Panc1 (cell line): Measurements from ENCODE around the gene SLC31A2. TPM values are rescaled to one million over a fixed set of nuclear protein-coding genes. Genes with fewer than 3 reads are reported as not detected.

Source experiments
- ATAC-seq: fragments of 200-7000 bp; cut with Tn5 transposase; 2 replicates; pipeline ENCODE4 v1.9.1; 2020; ENCODE audit warnings: mild to moderate bottlenecking, moderate library complexity
- BruUV-seq: library from RNA; stranded (reverse); fragments of 400-500 nt; replicated peaks from 2 replicates; lab custom pipeline; 2021; lab: Mats Ljungman, UMichigan
- CTCF ChIA-PET: fragments of 300-600 bp; sonication (Branson Sonifier 250); formaldehyde crosslinking; loops from one replicate; lab custom pipeline; 2022; ENCODE audit warnings: antibody characterized with exemption; lab: Charles Lee
- POLR2A ChIA-PET: fragments of 300-600 bp; sonication (Branson Sonifier 250); formaldehyde crosslinking; loops from one replicate; lab custom pipeline; 2022; ENCODE audit warnings: antibody characterized with exemption; lab: Charles Lee
- DNase-seq: peaks from one replicate; pipeline ENCODE4 v3.0.0-alpha.2; 2010; ENCODE audit warnings: low read depth, low spot score
- H3K27ac ChIP-seq: 2 replicates; pipeline ENCODE4 v1.5.1; 2011; ENCODE audit warnings: mild to moderate bottlenecking, low read length, inconsistent platforms
- H3K27me3 ChIP-seq: fragments of 200-500 bp; sonication (Bioruptor generic); 2 replicates; pipeline ENCODE4 v1.6.0; 2014; ENCODE audit warnings: low read length, inconsistent platforms; ENCODE audit not compliant: control insufficient read depth, insufficient read depth
- H3K36me3 ChIP-seq: fragments of 200-500 bp; sonication (Bioruptor generic); 2 replicates; pipeline ENCODE4 v1.5.1; 2014; ENCODE audit warnings: inconsistent platforms, mild to moderate bottlenecking, low read length, moderate library complexity; ENCODE audit not compliant: control insufficient read depth, insufficient read depth
- H3K4me1 ChIP-seq: 2 replicates; pipeline ENCODE4 v1.5.1; 2011; ENCODE audit warnings: inconsistent platforms, mild to moderate bottlenecking, low read length, moderate library complexity; ENCODE audit not compliant: control insufficient read depth, insufficient read depth
- H3K4me3 ChIP-seq, 2 experiments: 2 replicates each; pipeline ENCODE4 v1.5.1; 2011 to 2012; ENCODE audit warnings: low read depth in 2 of 2, low read length in 2 of 2, mild to moderate bottlenecking in 2 of 2, inconsistent platforms in 1 of 2, moderate library complexity in 1 of 2
- H3K9me3 ChIP-seq: fragments of 200-500 bp; sonication (Bioruptor generic); 2 replicates; pipeline ENCODE4 v1.5.1; 2014; ENCODE audit warnings: low read depth, mild to moderate bottlenecking, inconsistent platforms, low read length, moderate library complexity; ENCODE audit not compliant: control insufficient read depth, insufficient read depth
- POLR2AphosphoS5 ChIP-seq: IDR thresholded peaks from 2 replicates; pipeline ENCODE4 v1.6.1; 2012; ENCODE audit warnings: mild to moderate bottlenecking, low read depth, low read length, moderate library complexity
- SIN3A ChIP-seq: IDR thresholded peaks from 2 replicates; pipeline ENCODE4 v1.6.1; 2012; ENCODE audit warnings: low read depth, mild to moderate bottlenecking, low read length, moderate library complexity, borderline replicate concordance; ENCODE audit not compliant: insufficient read depth
- TCF7L2 ChIP-seq: IDR thresholded peaks from 2 replicates; pipeline ENCODE4 v1.6.1; 2011; ENCODE audit warnings: mild to moderate bottlenecking, low read depth, low read length, inconsistent platforms
- in situ Hi-C: cut with HindIII; loops from 2 replicates; pipeline ENCODE4 v1.10.0; 2016; ENCODE audit warnings: low sequenced_read_pairs, low pct_unique_long_range_greater_than_20kb
- intact Hi-C: fragments of 100-400 bp; cut with micrococcal nuclease; formaldehyde crosslinking; loops from one replicate; pipeline ENCODE4 v1.10.0; 2022; ENCODE audit not compliant: unreplicated experiment
- total RNA-seq: library from RNA; stranded (reverse); gene quantifications from one replicate; pipeline ENCODE4 v1.2.1, GENCODE V29; 2021; ENCODE audit not compliant: unreplicated experiment
- TF ChIP-seq, protein P1 (sequence below), 2 experiments: IDR thresholded peaks; 2 replicates each; pipeline ENCODE4 v1.6.1; 2011 to 2012; ENCODE audit warnings: low read depth in 2 of 2, control low read depth in 1 of 2, low read length in 1 of 2, mild to moderate bottlenecking in 1 of 2, moderate library complexity in 1 of 2; ENCODE audit not compliant: insufficient read depth in 1 of 2
- TF ChIP-seq, protein P2 (sequence below): fragments of 450-650 bp; IDR thresholded peaks from 2 replicates; pipeline ENCODE4 v1.5.1; 2017; ENCODE audit warnings: mild to moderate bottlenecking

SLC31A2 gene
- total RNA-seq, 1 experiment from 2014 or later: 5.3 TPM

DNA sequence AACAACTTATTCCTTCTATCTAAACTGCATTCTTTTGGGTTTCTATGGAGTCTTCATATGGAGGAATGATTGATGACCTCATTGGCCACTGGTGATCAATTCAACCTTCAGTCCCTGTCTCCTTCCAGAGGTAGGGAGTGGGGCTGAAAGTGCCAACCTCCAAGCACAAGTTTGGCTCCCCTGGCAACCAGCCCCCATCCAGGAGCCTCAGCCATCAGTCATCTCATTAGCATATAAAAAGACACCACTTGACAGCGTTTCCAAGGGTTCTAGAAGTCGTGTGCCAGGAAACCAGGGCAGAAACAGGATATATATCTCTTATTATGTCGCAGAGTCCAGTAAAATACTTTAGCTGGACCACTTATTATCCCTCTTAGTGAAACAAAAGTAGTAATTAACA lies 9.8 kb downstream of the SLC31A2 start:
- Histone ChIP-seq H3K9me3 (no peaks in the 10 kb centered on the region), H3K4me1 (no peaks in the 10 kb centered on the region), H3K27me3 (no peaks in the 10 kb centered on the region), H3K36me3 (peaks cover 2% of the 10 kb centered on the region; the same call in 1 of the 2 replicates), H3K27ac (no peak overlapping the region), H3K4me3 (no peak overlapping the region)
- DNase-seq (no peak), ATAC-seq (no peak)
- intact Hi-C loops (no loop called here), in situ Hi-C loops (no loop called here)
- no TSS peak for BruUV-seq
- TF ChIP-seq, protein P1, sequence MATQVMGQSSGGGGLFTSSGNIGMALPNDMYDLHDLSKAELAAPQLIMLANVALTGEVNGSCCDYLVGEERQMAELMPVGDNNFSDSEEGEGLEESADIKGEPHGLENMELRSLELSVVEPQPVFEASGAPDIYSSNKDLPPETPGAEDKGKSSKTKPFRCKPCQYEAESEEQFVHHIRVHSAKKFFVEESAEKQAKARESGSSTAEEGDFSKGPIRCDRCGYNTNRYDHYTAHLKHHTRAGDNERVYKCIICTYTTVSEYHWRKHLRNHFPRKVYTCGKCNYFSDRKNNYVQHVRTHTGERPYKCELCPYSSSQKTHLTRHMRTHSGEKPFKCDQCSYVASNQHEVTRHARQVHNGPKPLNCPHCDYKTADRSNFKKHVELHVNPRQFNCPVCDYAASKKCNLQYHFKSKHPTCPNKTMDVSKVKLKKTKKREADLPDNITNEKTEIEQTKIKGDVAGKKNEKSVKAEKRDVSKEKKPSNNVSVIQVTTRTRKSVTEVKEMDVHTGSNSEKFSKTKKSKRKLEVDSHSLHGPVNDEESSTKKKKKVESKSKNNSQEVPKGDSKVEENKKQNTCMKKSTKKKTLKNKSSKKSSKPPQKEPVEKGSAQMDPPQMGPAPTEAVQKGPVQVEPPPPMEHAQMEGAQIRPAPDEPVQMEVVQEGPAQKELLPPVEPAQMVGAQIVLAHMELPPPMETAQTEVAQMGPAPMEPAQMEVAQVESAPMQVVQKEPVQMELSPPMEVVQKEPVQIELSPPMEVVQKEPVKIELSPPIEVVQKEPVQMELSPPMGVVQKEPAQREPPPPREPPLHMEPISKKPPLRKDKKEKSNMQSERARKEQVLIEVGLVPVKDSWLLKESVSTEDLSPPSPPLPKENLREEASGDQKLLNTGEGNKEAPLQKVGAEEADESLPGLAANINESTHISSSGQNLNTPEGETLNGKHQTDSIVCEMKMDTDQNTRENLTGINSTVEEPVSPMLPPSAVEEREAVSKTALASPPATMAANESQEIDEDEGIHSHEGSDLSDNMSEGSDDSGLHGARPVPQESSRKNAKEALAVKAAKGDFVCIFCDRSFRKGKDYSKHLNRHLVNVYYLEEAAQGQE (IDR thresholded peaks at IDR 0.05; ENCODE audit: insufficient read depth in 1 of 2, low read depth in 2 of 2, low read length in 1 of 2): no peak
- TF ChIP-seq SIN3A (no peak), POLR2AphosphoS5 (no peak), TCF7L2 (no peak)
- TF ChIP-seq, protein P2, sequence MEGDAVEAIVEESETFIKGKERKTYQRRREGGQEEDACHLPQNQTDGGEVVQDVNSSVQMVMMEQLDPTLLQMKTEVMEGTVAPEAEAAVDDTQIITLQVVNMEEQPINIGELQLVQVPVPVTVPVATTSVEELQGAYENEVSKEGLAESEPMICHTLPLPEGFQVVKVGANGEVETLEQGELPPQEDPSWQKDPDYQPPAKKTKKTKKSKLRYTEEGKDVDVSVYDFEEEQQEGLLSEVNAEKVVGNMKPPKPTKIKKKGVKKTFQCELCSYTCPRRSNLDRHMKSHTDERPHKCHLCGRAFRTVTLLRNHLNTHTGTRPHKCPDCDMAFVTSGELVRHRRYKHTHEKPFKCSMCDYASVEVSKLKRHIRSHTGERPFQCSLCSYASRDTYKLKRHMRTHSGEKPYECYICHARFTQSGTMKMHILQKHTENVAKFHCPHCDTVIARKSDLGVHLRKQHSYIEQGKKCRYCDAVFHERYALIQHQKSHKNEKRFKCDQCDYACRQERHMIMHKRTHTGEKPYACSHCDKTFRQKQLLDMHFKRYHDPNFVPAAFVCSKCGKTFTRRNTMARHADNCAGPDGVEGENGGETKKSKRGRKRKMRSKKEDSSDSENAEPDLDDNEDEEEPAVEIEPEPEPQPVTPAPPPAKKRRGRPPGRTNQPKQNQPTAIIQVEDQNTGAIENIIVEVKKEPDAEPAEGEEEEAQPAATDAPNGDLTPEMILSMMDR: no peak
- ChIA-PET CTCF (no interaction called here), POLR2A (no interaction called here)

DNA sequence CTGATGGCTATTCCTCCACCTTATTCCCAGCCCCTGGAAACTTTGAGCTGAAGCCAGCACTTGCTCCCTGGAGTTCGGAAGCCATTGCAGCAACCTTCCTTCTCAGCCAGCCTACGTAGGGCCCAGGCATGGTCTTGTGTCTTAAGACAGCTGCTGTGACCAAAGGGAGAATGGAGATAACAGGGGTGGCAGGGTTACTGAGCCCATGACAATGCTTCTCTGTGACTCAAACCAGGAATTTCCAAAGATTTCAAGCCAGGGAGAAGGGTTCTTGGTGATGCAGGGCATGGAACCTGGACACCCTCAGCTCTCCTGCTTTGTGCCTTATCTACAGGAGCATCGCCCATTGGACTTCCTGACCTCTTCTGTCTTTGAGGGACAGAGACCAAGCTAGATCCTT lies 12.2 kb downstream of the SLC31A2 start:
- peaks cover 7% of the 10 kb centered on the region for H3K36me3 ChIP-seq
- CTCF ChIA-PET: no interaction called here
- TF ChIP-seq, protein P2: no peak
- TF ChIP-seq POLR2AphosphoS5 (no peak), SIN3A (no peak), TCF7L2 (no peak)
- TF ChIP-seq, protein P1 (IDR thresholded peaks at IDR 0.05; ENCODE audit: insufficient read depth in 1 of 2, low read depth in 2 of 2, low read length in 1 of 2): no peak

More for the DNA sequence above, 12.2 kb downstream of the SLC31A2 start:
- intact Hi-C loops: no loop called here
- Histone ChIP-seq H3K4me1 (no peaks in the 10 kb centered on the region), H3K27ac (no peak overlapping the region), H3K4me3 (no peak overlapping the region), H3K27me3 (no peaks in the 10 kb centered on the region), H3K9me3 (no peaks in the 10 kb centered on the region)
- no TSS peak for BruUV-seq
- ATAC-seq (no peak), DNase-seq (no peak)
- POLR2A ChIA-PET: no interaction called here
- in situ Hi-C loops: no loop called here
